B cell (primary cell): ENCODE results near the gene RMND5A. TPM values are rescaled to one million over a fixed set of nuclear protein-coding genes. Genes with fewer than 3 reads are reported as not detected.
"Not testable (repeated sequence)": the region's sequence is repeated elsewhere in the genome, so short reads cannot be mapped to it uniquely, and the experiment has no call there.

Experiments used
- ATAC-seq: fragments of 200-7000 bp; cut with Tn5 transposase; one replicate; pipeline ENCODE4 v1.10.0; 2021; ENCODE audit warnings: low read depth, mild to moderate bottlenecking, moderate number of reproducible peaks, moderate library complexity
- CTCF ChIA-PET: fragments of 350-600 bp; sonication (Branson Sonifier 250); formaldehyde crosslinking; loops from one replicate; lab custom pipeline; 2021; ENCODE audit warnings: antibody characterized with exemption, inconsistent platforms; lab: Charles Lee
- POLR2A ChIA-PET: fragments of 350-600 bp; sonication (Branson Sonifier 250); formaldehyde crosslinking; loops from one replicate; lab custom pipeline; 2021; ENCODE audit warnings: antibody characterized with exemption; lab: Charles Lee
- DNase-seq: peaks from one replicate; pipeline ENCODE4 v3.0.0; 2013
- H2AFZ ChIP-seq: 2 replicates; pipeline ENCODE4 v1.6.1; 2012; ENCODE audit warnings: mild to moderate bottlenecking, low read depth, low read length; ENCODE audit not compliant: insufficient read depth, poor library complexity, severe bottlenecking
- H3K27ac ChIP-seq, 2 donors: 1 replicate in 1 of 2; 2 replicates in 1 of 2; pipeline ENCODE4 v1.5.1; 2012 to 2013; ENCODE audit warnings: low read length in 2 of 2, mild to moderate bottlenecking in 2 of 2, moderate library complexity in 1 of 2
- H3K27me3 ChIP-seq, 4 experiments: fragments of 200-600 bp in 1 of 4; sonication (generic) in 1 of 4; replicated peaks in 1 of 4; 1 replicate in 2 of 4; 2 replicates in 2 of 4; pipeline versions ENCODE4 v1.6.1 to v1.7.0; 2013 to 2016; ENCODE audit warnings: low read length in 3 of 4, mild to moderate bottlenecking in 2 of 4, mixed read lengths in 1 of 4, moderate library complexity in 1 of 4; ENCODE audit not compliant: insufficient read depth in 4 of 4, control insufficient read depth in 3 of 4; ENCODE audit errors: control extremely low read depth in 1 of 4
- H3K36me3 ChIP-seq, 2 experiments: replicated peaks in 1 of 2; 1 replicate in 1 of 2; 2 replicates in 1 of 2; pipeline versions ENCODE4 v1.6.1 to v1.7.1; 2013; ENCODE audit warnings: low read length in 1 of 2; ENCODE audit not compliant: insufficient read depth in 2 of 2, control insufficient read depth in 1 of 2; ENCODE audit errors: control extremely low read depth in 1 of 2, extremely low read depth in 1 of 2
- H3K4me1 ChIP-seq, 2 donors: fragments of 200-600 bp in 1 of 2; sonication (generic) in 1 of 2; 1 replicate in 1 of 2; 2 replicates in 1 of 2; pipeline versions ENCODE4 v1.5.1 to v1.6.1; 2013 to 2017; ENCODE audit warnings: low read length in 2 of 2; ENCODE audit not compliant: control insufficient read depth in 2 of 2, insufficient read depth in 2 of 2
- H3K4me2 ChIP-seq: replicated peaks from 2 replicates; pipeline ENCODE3; 2012; ENCODE audit warnings: mild to moderate bottlenecking, low read depth, low read length; ENCODE audit not compliant: poor library complexity, severe bottlenecking
- H3K4me3 ChIP-seq, 5 experiments: fragments of 200-600 bp in 1 of 5; sonication (generic) in 1 of 5; 1 replicate in 3 of 5; 2 replicates in 2 of 5; pipeline versions ENCODE4 v1.5.1 to v1.7.0; 2011 to 2016; ENCODE audit warnings: low read length in 4 of 5, mild to moderate bottlenecking in 4 of 5, low read depth in 2 of 5, control low read depth in 1 of 5, moderate library complexity in 1 of 5; ENCODE audit not compliant: insufficient read depth in 1 of 5; ENCODE audit errors: control extremely low read depth in 1 of 5, extremely low read depth in 1 of 5
- H3K79me2 ChIP-seq: fragments of 200-600 bp; sonication (generic); one replicate; pipeline ENCODE4 v1.6.0; 2016; ENCODE audit warnings: low read length; ENCODE audit not compliant: control insufficient read depth, insufficient read depth
- H3K9ac ChIP-seq: fragments of 200-600 bp; sonication (generic); 2 replicates; pipeline ENCODE4 v1.6.1; 2017; ENCODE audit warnings: mild to moderate bottlenecking, low read length, moderate library complexity
- H3K9me3 ChIP-seq, 3 donors: one replicate each; pipeline versions ENCODE4 v1.6.1 to v1.7.1; 2013; ENCODE audit warnings: low read length in 2 of 3; ENCODE audit not compliant: control insufficient read depth in 2 of 3, insufficient read depth in 1 of 3; ENCODE audit errors: control extremely low read depth in 1 of 3
- H4K20me1 ChIP-seq: 2 replicates; pipeline ENCODE4 v1.6.0; 2012; ENCODE audit warnings: mild to moderate bottlenecking, low read length; ENCODE audit not compliant: insufficient read depth, control insufficient read depth, poor library complexity, severe bottlenecking
- H3K27ac Mint-ChIP-seq: one replicate; pipeline ENCODE4 v1.8.0; 2021; ENCODE audit warnings: mixed read lengths
- H3K27me3 Mint-ChIP-seq: one replicate; pipeline ENCODE4 v1.8.0; 2021; ENCODE audit warnings: mixed read lengths
- H3K4me1 Mint-ChIP-seq: one replicate; pipeline ENCODE4 v1.8.0; 2021; ENCODE audit warnings: mixed read lengths
- H3K4me3 Mint-ChIP-seq: one replicate; pipeline ENCODE4 v1.8.0; 2021; ENCODE audit warnings: mixed read lengths
- H3K9me3 Mint-ChIP-seq: one replicate; pipeline ENCODE4 v1.8.0; 2022; ENCODE audit warnings: mixed read lengths; ENCODE audit not compliant: insufficient read depth
- CTCF ChIP-seq: fragments of 200-600 bp; IDR thresholded peaks from one replicate; pipeline ENCODE4 v1.8.0; 2022; ENCODE audit warnings: antibody characterized with exemption, mild to moderate bottlenecking
- EZH2 ChIP-seq: IDR thresholded peaks from 2 replicates; pipeline ENCODE4 v1.6.1; 2012; ENCODE audit warnings: borderline replicate concordance, low read depth, mild to moderate bottlenecking, moderate library complexity, low read length; ENCODE audit not compliant: insufficient read depth, poor library complexity, severe bottlenecking
- WGBS: methylation state at CpG from one replicate; pipeline ENCODE4 v1.1.5; 2013; ENCODE audit warnings: missing lambda C conversion rate; ENCODE audit not compliant: insufficient coverage; 5-methylcytosine and 5-hydroxymethylcytosine counted together
- intact Hi-C: fragments of 100-400 bp; cut with micrococcal nuclease; formaldehyde crosslinking; loops from one replicate; pipeline ENCODE4 v1.10.0; 2022
- polyA minus RNA-seq: library from RNA; depleted of rRNA, polyadenylated mRNA; stranded (reverse); fragments of >200 nt; gene quantifications from 2 replicates; pipeline ENCODE4 v1.2.3, GENCODE V29; 2012
- polyA plus RNA-seq: library from polyadenylated mRNA; depleted of rRNA; stranded (reverse); fragments of >200 nt; gene quantifications from 2 replicates; pipeline ENCODE4 v1.2.3, GENCODE V29; 2012
- total RNA-seq, 2 donors: library from RNA; stranded (reverse); fragments of 120-200 nt in 1 of 2; gene quantifications; 1 replicate in 1 of 2; 2 replicates in 1 of 2; pipeline versions ENCODE4 v1.2.3 to v1.2.4, GENCODE V29; 2013 to 2022

Gene RMND5A
- 32.2 and 33.7 TPM in 2 replicates for total RNA-seq
- total RNA-seq (2013), result 46.6 TPM
- 13.0 and 25.5 TPM in 2 replicates for polyA plus RNA-seq
- polyA minus RNA-seq, result 21.1 and 31.3 TPM in 2 replicates

- POLR2A ChIA-PET, H3K9me3 ChIP-seq: not testable (repeated sequence)
Observed at GRCh38 chr2:86719637-86720539, at the start of gene RMND5A. RMND5A (plus strand) TSS chr2:86720291; CDS start chr2:86720668, 377 bp downstream.

GRCh38 chr2:86671337-86671981 is 48.6 kb upstream of the RMND5A start:
- Histone ChIP-seq H3K36me3 (no peaks in the 10 kb centered on the region), H3K9me3 (no peaks in the 10 kb centered on the region), H3K4me2 (no peak overlapping the region), H2AFZ (no peak overlapping the region), H3K4me1 (no peaks in the 10 kb centered on the region), H3K27ac (no peak overlapping the region), H3K4me3 (no peak overlapping the region), H3K79me2 (no peaks in the 10 kb centered on the region), H3K27me3 (no peaks in the 10 kb centered on the region), H4K20me1 (no peaks in the 10 kb centered on the region), H3K9ac (no peak overlapping the region)
- POLR2A ChIA-PET, result no interaction called here
- peaks cover 5% of the 10 kb centered on the region for H3K9me3 Mint-ChIP-seq
- 96% methylated on average over 3 of the region's 5 CpGs for WGBS
- H3K27me3 Mint-ChIP-seq, result no peaks in the 10 kb centered on the region
- intact Hi-C loops, result no loop called here
- ATAC-seq, result no peak
- H3K4me1 Mint-ChIP-seq, result no peaks in the 10 kb centered on the region
- CTCF ChIA-PET, result no interaction called here
- H3K4me3 Mint-ChIP-seq, result no peak overlapping the region
- H3K27ac Mint-ChIP-seq, result no peak overlapping the region
- no peak for DNase-seq
- TF ChIP-seq CTCF, result no peak
- TF ChIP-seq EZH2, result no peak

More at GRCh38 chr2:86719637-86720539, at the start of gene RMND5A:
- peak within 1 kb of the TSS; percentile 85 for H3K4me3 Mint-ChIP-seq
- peak; percentile 94 for DNase-seq
- H3K4me1 Mint-ChIP-seq, H3K36me3 ChIP-seq, H3K79me2 ChIP-seq, H3K4me1 ChIP-seq, H3K27me3 Mint-ChIP-seq, H4K20me1 ChIP-seq, H3K9me3 Mint-ChIP-seq, H3K27me3 ChIP-seq, CTCF ChIA-PET, intact Hi-C loops: not testable (repeated sequence)
- H3K27ac Mint-ChIP-seq, result peak within 1 kb of the TSS; percentile 93
- Histone ChIP-seq H3K4me3 (peak within 1 kb of the TSS in 4 of 5 experiments; percentile 40 to 63 (median 58)), H2AFZ (peak within 1 kb of the TSS; percentile 56), H3K9ac (peak within 1 kb of the TSS; percentile 65), H3K4me2 (peak within 1 kb of the TSS; percentile 22), H3K27ac (peak within 1 kb of the TSS; percentile 69 to 74)
- peak; percentile 84 for ATAC-seq
- 0% methylated on average over 16 of the region's 95 CpGs for whole genome bisulfite sequencing
